ENCODE results near the gene DNAJB5.

GRCh38 chr9:34989946-34990635, 546 bp downstream of the DNAJB5 start:
- TF ChIP-seq CTCF (IDR thresholded peaks at IDR 0.05; ENCODE audit: poor library complexity, severe bottlenecking), result no peak
- no peak for TF ChIP-seq EP300 (conservative IDR thresholded peaks at IDR 0.05; ENCODE audit: poor library complexity, severe bottlenecking)
- peak; percentile 95 for TF ChIP-seq POLR2AphosphoS5 (IDR thresholded peaks at IDR 0.05)
- TF ChIP-seq, protein P1, sequence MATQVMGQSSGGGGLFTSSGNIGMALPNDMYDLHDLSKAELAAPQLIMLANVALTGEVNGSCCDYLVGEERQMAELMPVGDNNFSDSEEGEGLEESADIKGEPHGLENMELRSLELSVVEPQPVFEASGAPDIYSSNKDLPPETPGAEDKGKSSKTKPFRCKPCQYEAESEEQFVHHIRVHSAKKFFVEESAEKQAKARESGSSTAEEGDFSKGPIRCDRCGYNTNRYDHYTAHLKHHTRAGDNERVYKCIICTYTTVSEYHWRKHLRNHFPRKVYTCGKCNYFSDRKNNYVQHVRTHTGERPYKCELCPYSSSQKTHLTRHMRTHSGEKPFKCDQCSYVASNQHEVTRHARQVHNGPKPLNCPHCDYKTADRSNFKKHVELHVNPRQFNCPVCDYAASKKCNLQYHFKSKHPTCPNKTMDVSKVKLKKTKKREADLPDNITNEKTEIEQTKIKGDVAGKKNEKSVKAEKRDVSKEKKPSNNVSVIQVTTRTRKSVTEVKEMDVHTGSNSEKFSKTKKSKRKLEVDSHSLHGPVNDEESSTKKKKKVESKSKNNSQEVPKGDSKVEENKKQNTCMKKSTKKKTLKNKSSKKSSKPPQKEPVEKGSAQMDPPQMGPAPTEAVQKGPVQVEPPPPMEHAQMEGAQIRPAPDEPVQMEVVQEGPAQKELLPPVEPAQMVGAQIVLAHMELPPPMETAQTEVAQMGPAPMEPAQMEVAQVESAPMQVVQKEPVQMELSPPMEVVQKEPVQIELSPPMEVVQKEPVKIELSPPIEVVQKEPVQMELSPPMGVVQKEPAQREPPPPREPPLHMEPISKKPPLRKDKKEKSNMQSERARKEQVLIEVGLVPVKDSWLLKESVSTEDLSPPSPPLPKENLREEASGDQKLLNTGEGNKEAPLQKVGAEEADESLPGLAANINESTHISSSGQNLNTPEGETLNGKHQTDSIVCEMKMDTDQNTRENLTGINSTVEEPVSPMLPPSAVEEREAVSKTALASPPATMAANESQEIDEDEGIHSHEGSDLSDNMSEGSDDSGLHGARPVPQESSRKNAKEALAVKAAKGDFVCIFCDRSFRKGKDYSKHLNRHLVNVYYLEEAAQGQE (IDR thresholded peaks at IDR 0.05; ENCODE audit: borderline replicate concordance), result peak; percentile 34
- TF ChIP-seq MXI1 (conservative IDR thresholded peaks at IDR 0.05; ENCODE audit: poor library complexity, severe bottlenecking), result peak; percentile 58
- no peak for TF ChIP-seq EZH2 (IDR thresholded peaks at IDR 0.05; ENCODE audit: borderline replicate concordance, insufficient read depth, low read length, poor library complexity, severe bottlenecking)
- TF ChIP-seq RAD21 (conservative IDR thresholded peaks at IDR 0.05), result no peak
- TF ChIP-seq TAF1 (IDR thresholded peaks at IDR 0.05; ENCODE audit: low read depth), result no peak
- no peak for TF ChIP-seq SMC3 (conservative IDR thresholded peaks at IDR 0.05; ENCODE audit: poor library complexity)

Measured in neural cell (in vitro differentiated cells).